T-helper 1 cell treated with Interleukin-12 subunit alpha and Interleukin-12 subunit beta and Interleukin-4 antibody, amounts not matched to agents 30 ng/mL and 1 ng/mL, for 36 hours (primary cell): Measurements from ENCODE around the gene DAB1. TPM values are rescaled to one million over a fixed set of nuclear protein-coding genes. Genes with fewer than 3 reads are reported as not detected.
"Not testable (repeated sequence)": the region's sequence is repeated elsewhere in the genome, so short reads cannot be mapped to it uniquely, and the experiment has no call there.

Experiments
- intact Hi-C: fragments of 100-400 bp; cut with micrococcal nuclease; formaldehyde crosslinking; loops from one replicate; pipeline ENCODE4 v1.15.1; 2024
- total RNA-seq: library from RNA; stranded (reverse); gene quantifications from 2 replicates; pipeline ENCODE4 v1.2.3, GENCODE V29; 2022

The DAB1 gene
- total RNA-seq, 1 donor from 2014 or later, result 0.15 TPM

GRCh38 chr1:57124768-57125446, 299.0 kb downstream of the DAB1 start:
- intact Hi-C loops, result no loop called here

GRCh38 chr1:57124170-57124569, 299.7 kb downstream of the DAB1 start:
- intact Hi-C loops, result no loop called here

GRCh38 chr1:57122031-57122430, 301.8 kb downstream of the DAB1 start:
- intact Hi-C loops, result no loop called here

GRCh38 chr1:57118948-57119603, 304.8 kb downstream of the DAB1 start:
- intact Hi-C loops, result no loop called here

GRCh38 chr1:57117753-57118152, 306.1 kb downstream of the DAB1 start:
- intact Hi-C loops, result no loop called here

GRCh38 chr1:57116871-57117270, 307.0 kb downstream of the DAB1 start:
- intact Hi-C loops, result no loop called here

- intact Hi-C loops, result no loop called here
Measured at GRCh38 chr1:57115030-57115614, 308.7 kb downstream of the DAB1 start.

GRCh38 chr1:57112148-57112547, 311.7 kb downstream of the DAB1 start:
- intact Hi-C loops, result no loop called here

- intact Hi-C loops, result no loop called here
Measured at GRCh38 chr1:57111175-57111574, 312.7 kb downstream of the DAB1 start.

- intact Hi-C loops, result no loop called here
Measured at GRCh38 chr1:57109883-57110282, 314.0 kb downstream of the DAB1 start.

GRCh38 chr1:57109247-57109646, 314.6 kb downstream of the DAB1 start:
- intact Hi-C loops, result no loop called here

- intact Hi-C loops, result no loop called here
Measured at GRCh38 chr1:57106296-57106695, 317.6 kb downstream of the DAB1 start.

- intact Hi-C loops, result no loop called here
Measured at GRCh38 chr1:57102561-57103326, 321.1 kb downstream of the DAB1 start.

GRCh38 chr1:57101209-57101608, 322.7 kb downstream of the DAB1 start:
- intact Hi-C loops, result no loop called here

- intact Hi-C loops, result no loop called here
Measured at GRCh38 chr1:57094749-57095148, 329.1 kb downstream of the DAB1 start.

GRCh38 chr1:57093122-57093521, 330.7 kb downstream of the DAB1 start:
- intact Hi-C loops, result no loop called here

GRCh38 chr1:57091642-57092041, 332.2 kb downstream of the DAB1 start:
- intact Hi-C loops, result no loop called here

- intact Hi-C loops, result no loop called here
Measured at GRCh38 chr1:57089855-57090254, 334.0 kb downstream of the DAB1 start.

- intact Hi-C loops, result no loop called here
Measured at GRCh38 chr1:57089221-57089620, 334.6 kb downstream of the DAB1 start.

- intact Hi-C loops, result no loop called here
Measured at GRCh38 chr1:57088653-57089052, 335.2 kb downstream of the DAB1 start.

GRCh38 chr1:57087660-57088059, 336.2 kb downstream of the DAB1 start:
- intact Hi-C loops, result not testable (repeated sequence)

GRCh38 chr1:57086154-57086553, 337.7 kb downstream of the DAB1 start:
- intact Hi-C loops, result no loop called here
